ENCODE measurements around the gene SNRPF. TPM values are rescaled to one million over a fixed set of nuclear protein-coding genes. Genes with fewer than 3 reads are reported as not detected.
"Not testable (repeated sequence)": the region's sequence is repeated elsewhere in the genome, so short reads cannot be mapped to it uniquely, and the experiment has no call there.

SNRPF gene
- total RNA-seq, 3 donors from 2014 or later: 5.4 to 11.8 (median 10.0) TPM

- TF ChIP-seq POLR2A (IDR thresholded peaks at IDR 0.05): no peak
- TF ChIP-seq POLR2AphosphoS5 (IDR thresholded peaks at IDR 0.05): no peak
- TF ChIP-seq CTCF (IDR thresholded peaks at IDR 0.05): no peak
- Histone ChIP-seq H3K4me1 (peaks cover 0 to 10% of the 10 kb centered on the region in 2 donors), H3K27me3 (no peaks in the 10 kb centered on the region), H3K4me3 (no peak overlapping the region), H3K36me3 (no peaks in the 10 kb centered on the region), H3K27ac (peak overlapping the region; percentile 14 to 53), H3K9me3 (no peaks in the 10 kb centered on the region)
- DNase-seq (ENCODE audit: low spot score in 2 of 2): no peak
- intact Hi-C loops (cut with DNase I; ENCODE audit: low total_unique reads): no loop called here
Observed at GRCh38 chr12:95836630-95837239, 22.0 kb upstream of the SNRPF start.

- no peak overlapping the region for H3K4me3 ChIP-seq
- H3K9me3 ChIP-seq: no peaks in the 10 kb centered on the region
- no peaks in the 10 kb centered on the region for H3K27me3 ChIP-seq
- no peaks in the 10 kb centered on the region for H3K36me3 ChIP-seq
- TF ChIP-seq CTCF (IDR thresholded peaks at IDR 0.05) (no peak), POLR2AphosphoS5 (IDR thresholded peaks at IDR 0.05) (no peak), POLR2A (IDR thresholded peaks at IDR 0.05) (no peak)
- DNase-seq (ENCODE audit: low spot score in 2 of 2): no peak
- intact Hi-C loops (cut with DNase I; ENCODE audit: low total_unique reads): no loop called here
- peaks cover 0 to 10% of the 10 kb centered on the region in 2 donors for H3K4me1 ChIP-seq
- peak overlapping the region; percentile 53 to 74 for H3K27ac ChIP-seq
Observed at GRCh38 chr12:95837240-95838038, 21.3 kb upstream of the SNRPF start.

- Histone ChIP-seq H3K27me3 (no peaks in the 10 kb centered on the region), H3K36me3 (no peaks in the 10 kb centered on the region), H3K4me1 (peaks cover 0 to 10% of the 10 kb centered on the region in 2 donors), H3K27ac (peak overlapping the region; percentile 53 to 74), H3K9me3 (no peaks in the 10 kb centered on the region), H3K4me3 (peak overlapping the region in 1 of 3 donors; percentile 27)
- peak in 1 of 2 donors; percentile 41 for DNase-seq (ENCODE audit: low spot score in 2 of 2)
- intact Hi-C loops (cut with DNase I; ENCODE audit: low total_unique reads): no loop called here
- TF ChIP-seq POLR2A (IDR thresholded peaks at IDR 0.05): no peak
- TF ChIP-seq CTCF (IDR thresholded peaks at IDR 0.05): no peak
- no peak for TF ChIP-seq POLR2AphosphoS5 (IDR thresholded peaks at IDR 0.05)
Observed at GRCh38 chr12:95838125-95838524, 20.6 kb upstream of the SNRPF start.

GRCh38 chr12:95842426-95842825 lies 16.3 kb upstream of the SNRPF start:
- not testable (repeated sequence) for H3K9me3 ChIP-seq; H3K4me1 ChIP-seq; DNase-seq (ENCODE audit: low spot score in 2 of 2); H3K4me3 ChIP-seq; H3K27ac ChIP-seq; H3K36me3 ChIP-seq; H3K27me3 ChIP-seq
- intact Hi-C loops (cut with DNase I; ENCODE audit: low total_unique reads): loop anchor here (10.0 kb wide), 1 partner anchor 728 kb away; no protein-coding TSS in a partner anchor

GRCh38 chr12:95848575-95849388 lies 10.0 kb upstream of the SNRPF start:
- H3K27ac ChIP-seq: no peak overlapping the region
- intact Hi-C loops (cut with DNase I; ENCODE audit: low total_unique reads): loop anchor here (10.0 kb wide), 1 partner anchor 734 kb away; no protein-coding TSS in a partner anchor
- no peak for TF ChIP-seq POLR2A (IDR thresholded peaks at IDR 0.05)
- peak in 1 of 3 donors; percentile 16 for TF ChIP-seq CTCF (IDR thresholded peaks at IDR 0.05)
- no peaks in the 10 kb centered on the region for H3K36me3 ChIP-seq
- no peak overlapping the region for H3K4me3 ChIP-seq
- no peaks in the 10 kb centered on the region for H3K9me3 ChIP-seq
- no peaks in the 10 kb centered on the region for H3K27me3 ChIP-seq
- DNase-seq (ENCODE audit: low spot score in 2 of 2): no peak
- no peaks in the 10 kb centered on the region for H3K4me1 ChIP-seq
